ENCODE measurements around the gene GBA2. TPM values are rescaled to one million over a fixed set of nuclear protein-coding genes. Genes with fewer than 3 reads are reported as not detected.

Gene GBA2
- total RNA-seq, 1 donor from 2014 or later, result 68.0 TPM

DNA sequence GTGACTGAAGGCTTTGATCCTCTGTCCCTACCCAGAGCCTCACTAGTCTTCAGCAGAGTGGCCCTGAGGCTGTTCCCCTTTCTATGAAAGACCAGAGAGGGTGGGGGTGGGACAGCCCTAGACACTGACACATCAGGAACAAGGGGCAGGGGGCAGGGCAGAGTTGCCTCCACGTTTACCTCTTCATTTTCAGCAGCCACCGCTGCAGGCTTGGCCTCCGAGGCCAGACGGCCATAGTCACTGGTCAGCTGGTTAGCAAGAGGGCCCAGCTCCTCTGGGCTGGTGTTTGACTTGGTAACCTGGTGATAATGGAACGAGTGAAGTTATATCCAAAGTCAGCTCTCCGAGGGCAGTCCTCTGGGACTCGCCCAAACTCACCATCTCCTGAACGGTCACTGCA, 43.7 kb downstream of the GBA2 start:
- Histone ChIP-seq H3K4me1 (no peaks in the 10 kb centered on the region), H3K9me3 (no peaks in the 10 kb centered on the region), H3K27ac (no peak overlapping the region), H3K27me3 (ENCODE audit: low read depth) (no peaks in the 10 kb centered on the region), H3K4me3 (no peak overlapping the region), H3K36me3 (peaks cover 100% of the 10 kb centered on the region)
- ATAC-seq (no peak), DNase-seq (no peak)
- intact Hi-C loops (cut with DNase I), result no loop called here
- TF ChIP-seq, protein P1, sequence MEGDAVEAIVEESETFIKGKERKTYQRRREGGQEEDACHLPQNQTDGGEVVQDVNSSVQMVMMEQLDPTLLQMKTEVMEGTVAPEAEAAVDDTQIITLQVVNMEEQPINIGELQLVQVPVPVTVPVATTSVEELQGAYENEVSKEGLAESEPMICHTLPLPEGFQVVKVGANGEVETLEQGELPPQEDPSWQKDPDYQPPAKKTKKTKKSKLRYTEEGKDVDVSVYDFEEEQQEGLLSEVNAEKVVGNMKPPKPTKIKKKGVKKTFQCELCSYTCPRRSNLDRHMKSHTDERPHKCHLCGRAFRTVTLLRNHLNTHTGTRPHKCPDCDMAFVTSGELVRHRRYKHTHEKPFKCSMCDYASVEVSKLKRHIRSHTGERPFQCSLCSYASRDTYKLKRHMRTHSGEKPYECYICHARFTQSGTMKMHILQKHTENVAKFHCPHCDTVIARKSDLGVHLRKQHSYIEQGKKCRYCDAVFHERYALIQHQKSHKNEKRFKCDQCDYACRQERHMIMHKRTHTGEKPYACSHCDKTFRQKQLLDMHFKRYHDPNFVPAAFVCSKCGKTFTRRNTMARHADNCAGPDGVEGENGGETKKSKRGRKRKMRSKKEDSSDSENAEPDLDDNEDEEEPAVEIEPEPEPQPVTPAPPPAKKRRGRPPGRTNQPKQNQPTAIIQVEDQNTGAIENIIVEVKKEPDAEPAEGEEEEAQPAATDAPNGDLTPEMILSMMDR (IDR thresholded peaks at IDR 0.05), result no peak

DNA sequence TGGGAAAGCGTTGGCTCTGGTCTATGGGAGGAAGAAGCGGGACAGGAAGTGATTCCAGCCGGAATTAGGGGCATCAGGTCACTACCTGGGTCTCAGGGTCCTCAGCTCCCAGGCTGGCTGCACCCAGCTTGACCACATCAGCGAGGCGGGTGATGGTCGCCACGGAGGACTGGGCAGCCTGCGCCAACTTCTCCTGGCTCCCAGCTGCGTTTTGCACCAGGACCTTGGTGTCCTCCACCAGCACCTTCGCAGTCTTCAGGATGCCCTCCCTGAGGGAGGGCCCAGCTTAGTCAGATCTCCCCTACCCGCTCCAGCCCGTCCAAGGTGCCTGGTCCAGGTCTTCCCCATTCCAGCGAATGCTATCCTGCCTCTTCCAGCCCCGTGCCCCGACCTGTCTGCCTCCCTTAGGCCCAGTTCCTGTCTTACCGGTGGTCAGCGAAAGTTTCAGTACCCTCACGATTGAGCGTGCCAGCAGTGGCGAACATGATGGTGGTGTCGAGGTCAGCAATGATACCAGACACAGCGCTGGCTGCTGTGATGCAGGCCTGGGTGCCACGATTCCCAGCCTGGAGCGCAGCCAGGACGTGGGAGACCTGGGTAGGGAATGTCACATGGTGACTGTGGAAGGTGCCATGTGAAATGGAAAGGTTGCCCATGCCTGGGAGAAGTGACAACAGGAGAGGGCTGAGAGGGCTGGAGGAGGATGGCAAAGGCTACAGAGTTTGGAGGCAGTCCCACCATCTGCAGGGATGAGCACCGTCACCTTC, 44.9 kb downstream of the GBA2 start:
- H3K27ac ChIP-seq, result no peak overlapping the region
- H3K27me3 ChIP-seq (ENCODE audit: low read depth), result no peaks in the 10 kb centered on the region
- no peak for ATAC-seq
- peaks cover 100% of the 10 kb centered on the region for H3K36me3 ChIP-seq
- TF ChIP-seq, protein P1 (IDR thresholded peaks at IDR 0.05), result no peak
- H3K4me3 ChIP-seq, result no peak overlapping the region
- H3K9me3 ChIP-seq, result no peaks in the 10 kb centered on the region
- intact Hi-C loops (cut with DNase I), result no loop called here
- no peak for DNase-seq
- H3K4me1 ChIP-seq, result no peaks in the 10 kb centered on the region

DNA sequence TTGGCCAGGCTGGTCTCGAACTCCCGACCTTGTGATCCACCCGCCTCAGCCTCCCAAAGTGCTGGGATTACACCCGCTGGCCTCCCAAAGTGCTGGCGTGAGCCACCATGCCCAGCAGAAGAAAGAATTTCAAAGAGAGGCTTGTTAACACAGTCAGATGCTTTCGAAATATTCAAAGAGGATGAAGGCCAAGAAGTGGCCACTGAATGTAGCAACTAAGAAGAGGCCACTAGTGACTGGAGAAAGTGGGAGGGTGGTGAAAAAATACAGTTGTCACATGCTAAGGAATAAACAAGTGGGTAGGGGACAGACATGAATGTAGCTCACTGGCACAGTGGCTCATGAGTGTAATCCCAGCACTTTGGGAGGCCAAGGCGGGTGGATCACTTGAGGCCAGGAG, 46.3 kb downstream of the GBA2 start:
- no peak for ATAC-seq
- Histone ChIP-seq H3K27me3 (ENCODE audit: low read depth) (no peaks in the 10 kb centered on the region), H3K36me3 (peaks cover 100% of the 10 kb centered on the region), H3K4me3 (no peak overlapping the region), H3K27ac (no peak overlapping the region), H3K4me1 (no peaks in the 10 kb centered on the region), H3K9me3 (no peaks in the 10 kb centered on the region)
- DNase-seq, result no peak
- TF ChIP-seq, protein P1 (IDR thresholded peaks at IDR 0.05), result no peak
- intact Hi-C loops (cut with DNase I), result no loop called here

DNA sequence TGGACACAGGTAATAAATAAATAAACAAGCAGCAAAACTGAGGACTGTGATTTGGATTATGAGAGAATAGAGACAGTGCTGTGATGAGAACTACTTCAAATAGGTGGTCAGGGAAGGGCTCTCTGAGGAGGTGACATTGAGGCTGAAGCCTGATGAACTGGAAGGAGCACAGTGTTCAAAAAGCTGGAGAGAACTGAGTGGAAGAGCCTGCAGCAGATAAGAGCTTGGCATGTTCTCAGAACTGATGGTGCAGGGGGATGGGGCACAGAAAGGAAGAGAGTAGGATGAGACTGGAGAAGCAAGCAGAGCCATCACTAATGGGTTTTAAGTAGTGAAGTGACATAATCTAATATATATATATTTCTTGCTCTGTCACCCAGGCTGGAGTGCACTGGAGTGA, 48.1 kb downstream of the GBA2 start:
- Histone ChIP-seq H3K4me1 (peaks cover 11% of the 10 kb centered on the region), H3K36me3 (peaks cover 100% of the 10 kb centered on the region), H3K27ac (no peak overlapping the region), H3K27me3 (ENCODE audit: low read depth) (no peaks in the 10 kb centered on the region), H3K9me3 (no peaks in the 10 kb centered on the region), H3K4me3 (no peak overlapping the region)
- TF ChIP-seq, protein P1 (IDR thresholded peaks at IDR 0.05), result no peak
- intact Hi-C loops (cut with DNase I), result no loop called here
- DNase-seq (no peak), ATAC-seq (no peak)

DNA sequence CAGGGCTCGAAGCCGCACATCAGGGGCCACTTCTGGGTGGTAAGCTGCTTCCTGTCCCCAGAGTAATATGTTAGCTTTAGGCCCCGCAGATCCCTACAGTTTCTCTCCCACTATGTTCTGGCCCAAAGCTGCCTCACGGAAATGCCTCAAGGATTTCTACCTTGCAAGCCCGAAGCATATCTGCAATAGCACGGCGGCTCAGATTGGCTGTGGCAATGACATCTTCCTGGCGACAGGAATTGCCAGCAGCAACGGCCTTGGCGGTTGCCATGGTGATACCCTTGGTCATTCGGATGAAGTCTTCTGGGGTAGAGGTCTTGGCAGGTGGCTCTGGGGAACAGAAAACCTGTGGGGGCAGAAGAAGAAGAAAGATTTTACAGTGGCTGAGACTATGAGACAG, 49.0 kb downstream of the GBA2 start:
- no peak for DNase-seq
- no peaks in the 10 kb centered on the region for H3K27me3 ChIP-seq (ENCODE audit: low read depth)
- no peak overlapping the region for H3K27ac ChIP-seq
- no peak overlapping the region for H3K4me3 ChIP-seq
- H3K9me3 ChIP-seq, result no peaks in the 10 kb centered on the region
- peaks cover 15% of the 10 kb centered on the region for H3K4me1 ChIP-seq
- TF ChIP-seq, protein P1 (IDR thresholded peaks at IDR 0.05), result no peak
- ATAC-seq, result no peak
- peaks cover 95% of the 10 kb centered on the region for H3K36me3 ChIP-seq
- intact Hi-C loops (cut with DNase I), result no loop called here
